ENCODE data around the gene CYB561A3.

- no peak for TF ChIP-seq EZH2 (IDR thresholded peaks at IDR 0.05)
- no peak for TF ChIP-seq POLR2AphosphoS5 (IDR thresholded peaks at IDR 0.05; ENCODE audit: borderline replicate concordance, low read depth, low read length)
These were observed 5.7 kb upstream of the CYB561A3 start for GRCh38 chr11:61367406-61367805.
